AG04450 (cell line): ENCODE results near the gene MYL11. TPM values are rescaled to one million over a fixed set of nuclear protein-coding genes. Genes with fewer than 3 reads are reported as not detected.
A peak's percentile ranks its signal among the peaks of the same experiment; 100 is the strongest.

Source experiments
- CTCF ChIA-PET: fragments of 300-600, 350-600 bp; formaldehyde crosslinking; extraction: SDS; loops from one replicate; lab custom pipeline; 2022; ENCODE audit warnings: antibody characterized with exemption, inconsistent platforms; lab: Charles Lee
- POLR2A ChIA-PET: fragments of 350-600 bp; formaldehyde crosslinking; extraction: SDS; loops from one replicate; lab custom pipeline; 2021; ENCODE audit warnings: antibody characterized with exemption, inconsistent platforms; lab: Yijun Ruan, JAX
- DNase-seq: peaks from one replicate; pipeline ENCODE4 v3.0.0-alpha.2; 2011; ENCODE audit warnings: low read depth, low spot score
- H3K27ac ChIP-seq: one replicate; pipeline ENCODE4 v1.5.1; 2012; ENCODE audit warnings: low read depth, low read length, control low read depth
- H3K27me3 ChIP-seq: one replicate; pipeline ENCODE4 v1.6.0; 2012; ENCODE audit warnings: low read length; ENCODE audit not compliant: control insufficient read depth, insufficient read depth
- H3K4me3 ChIP-seq: 2 replicates; pipeline ENCODE4 v1.5.1; 2011; ENCODE audit warnings: mild to moderate bottlenecking, low read depth, low read length, control low read depth
- H3K9me3 ChIP-seq: 2 replicates; pipeline ENCODE4 v1.5.1; 2012; ENCODE audit warnings: low read length; ENCODE audit not compliant: control insufficient read depth, insufficient read depth
- polyA plus RNA-seq: library from polyadenylated mRNA; depleted of rRNA; stranded (reverse); fragments of >200 nt; gene quantifications from 2 replicates; pipeline ENCODE4 v1.2.3, GENCODE V29; 2011
- TF ChIP-seq, protein P1 (sequence below): IDR thresholded peaks from 2 replicates; pipeline ENCODE4 v1.5.1; 2011; ENCODE audit warnings: low read depth, low read length, control low read depth, inconsistent platforms

The MYL11 gene
- polyA plus RNA-seq, 1 experiment, result not detected

DNA sequence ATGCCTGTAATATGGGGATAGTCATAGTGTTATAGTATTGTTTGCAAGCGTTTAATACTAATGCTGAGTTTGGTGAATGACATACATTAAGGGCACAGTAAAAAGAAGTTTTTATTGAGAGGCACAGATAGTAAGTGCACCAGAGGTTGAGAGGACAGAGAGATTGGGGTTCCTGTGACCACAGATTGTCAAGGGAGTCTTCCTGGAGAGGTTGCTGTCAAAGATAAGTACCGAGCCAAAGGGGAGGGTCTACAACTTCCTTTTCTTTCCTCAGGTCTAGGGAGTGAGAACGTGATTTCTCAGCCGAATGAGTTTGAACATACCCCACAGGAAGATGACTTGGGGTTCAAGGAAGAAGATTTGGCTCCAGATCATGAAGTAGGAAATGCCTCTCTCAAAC lies 22.5 kb downstream of the MYL11 start:
- H3K27ac ChIP-seq, result no peak overlapping the region
- POLR2A ChIA-PET, result no interaction called here
- no peak for DNase-seq
- TF ChIP-seq, protein P1, sequence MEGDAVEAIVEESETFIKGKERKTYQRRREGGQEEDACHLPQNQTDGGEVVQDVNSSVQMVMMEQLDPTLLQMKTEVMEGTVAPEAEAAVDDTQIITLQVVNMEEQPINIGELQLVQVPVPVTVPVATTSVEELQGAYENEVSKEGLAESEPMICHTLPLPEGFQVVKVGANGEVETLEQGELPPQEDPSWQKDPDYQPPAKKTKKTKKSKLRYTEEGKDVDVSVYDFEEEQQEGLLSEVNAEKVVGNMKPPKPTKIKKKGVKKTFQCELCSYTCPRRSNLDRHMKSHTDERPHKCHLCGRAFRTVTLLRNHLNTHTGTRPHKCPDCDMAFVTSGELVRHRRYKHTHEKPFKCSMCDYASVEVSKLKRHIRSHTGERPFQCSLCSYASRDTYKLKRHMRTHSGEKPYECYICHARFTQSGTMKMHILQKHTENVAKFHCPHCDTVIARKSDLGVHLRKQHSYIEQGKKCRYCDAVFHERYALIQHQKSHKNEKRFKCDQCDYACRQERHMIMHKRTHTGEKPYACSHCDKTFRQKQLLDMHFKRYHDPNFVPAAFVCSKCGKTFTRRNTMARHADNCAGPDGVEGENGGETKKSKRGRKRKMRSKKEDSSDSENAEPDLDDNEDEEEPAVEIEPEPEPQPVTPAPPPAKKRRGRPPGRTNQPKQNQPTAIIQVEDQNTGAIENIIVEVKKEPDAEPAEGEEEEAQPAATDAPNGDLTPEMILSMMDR, result no peak
- no peaks in the 10 kb centered on the region for H3K27me3 ChIP-seq
- H3K4me3 ChIP-seq, result no peak overlapping the region
- CTCF ChIA-PET, result no interaction called here
- H3K9me3 ChIP-seq, result no peaks in the 10 kb centered on the region; the same call in 1 of the 2 replicates

DNA sequence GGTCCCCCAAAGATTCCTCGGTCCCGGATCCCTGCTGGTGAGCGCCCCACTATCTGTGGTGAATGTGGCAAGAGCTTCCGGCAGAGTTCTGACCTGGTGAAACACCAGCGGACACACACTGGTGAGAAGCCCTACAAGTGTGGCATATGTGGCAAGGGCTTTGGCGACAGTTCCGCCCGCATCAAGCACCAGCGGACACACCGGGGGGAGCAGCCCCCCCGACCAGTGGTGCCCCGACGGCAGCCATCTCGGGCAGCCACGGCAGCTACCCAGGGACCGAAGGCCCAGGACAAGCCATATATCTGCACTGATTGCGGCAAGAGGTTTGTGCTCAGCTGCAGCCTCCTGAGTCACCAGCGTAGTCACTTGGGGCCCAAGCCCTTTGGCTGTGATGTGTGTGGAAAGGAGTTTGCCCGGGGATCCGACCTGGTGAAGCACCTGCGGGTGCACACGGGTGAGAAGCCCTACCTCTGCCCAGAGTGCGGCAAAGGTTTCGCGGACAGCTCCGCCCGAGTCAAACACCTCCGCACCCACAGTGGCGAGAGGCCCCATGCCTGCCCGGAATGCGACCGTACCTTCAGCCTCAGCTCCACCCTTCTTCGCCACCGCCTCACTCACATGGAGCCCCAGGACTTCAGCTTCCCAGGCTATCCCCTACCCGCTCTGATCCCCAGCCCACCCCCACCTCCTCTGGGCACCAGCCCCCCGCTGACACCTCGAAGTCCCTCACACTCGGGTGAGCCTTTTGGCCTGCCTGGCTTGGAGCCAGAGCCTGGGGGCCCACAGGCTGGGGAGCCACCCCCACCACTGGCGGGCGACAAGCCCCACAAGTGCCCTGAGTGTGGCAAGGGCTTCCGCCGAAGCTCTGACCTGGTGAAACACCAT lies 23.4 kb downstream of the MYL11 start:
- ChIA-PET CTCF (no interaction called here), POLR2A (interaction anchor here (0.7 kb wide), 1 partner anchor 9 kb away, joined by 5 read pairs; the partner anchor contains the start of gene ZNF771)
- Histone ChIP-seq H3K4me3 (no peak overlapping the region), H3K27ac (no peak overlapping the region), H3K9me3 (no peaks in the 10 kb centered on the region; the same call in 1 of the 2 replicates), H3K27me3 (no peaks in the 10 kb centered on the region)
- TF ChIP-seq, protein P1, result no peak
- no peak for DNase-seq

DNA sequence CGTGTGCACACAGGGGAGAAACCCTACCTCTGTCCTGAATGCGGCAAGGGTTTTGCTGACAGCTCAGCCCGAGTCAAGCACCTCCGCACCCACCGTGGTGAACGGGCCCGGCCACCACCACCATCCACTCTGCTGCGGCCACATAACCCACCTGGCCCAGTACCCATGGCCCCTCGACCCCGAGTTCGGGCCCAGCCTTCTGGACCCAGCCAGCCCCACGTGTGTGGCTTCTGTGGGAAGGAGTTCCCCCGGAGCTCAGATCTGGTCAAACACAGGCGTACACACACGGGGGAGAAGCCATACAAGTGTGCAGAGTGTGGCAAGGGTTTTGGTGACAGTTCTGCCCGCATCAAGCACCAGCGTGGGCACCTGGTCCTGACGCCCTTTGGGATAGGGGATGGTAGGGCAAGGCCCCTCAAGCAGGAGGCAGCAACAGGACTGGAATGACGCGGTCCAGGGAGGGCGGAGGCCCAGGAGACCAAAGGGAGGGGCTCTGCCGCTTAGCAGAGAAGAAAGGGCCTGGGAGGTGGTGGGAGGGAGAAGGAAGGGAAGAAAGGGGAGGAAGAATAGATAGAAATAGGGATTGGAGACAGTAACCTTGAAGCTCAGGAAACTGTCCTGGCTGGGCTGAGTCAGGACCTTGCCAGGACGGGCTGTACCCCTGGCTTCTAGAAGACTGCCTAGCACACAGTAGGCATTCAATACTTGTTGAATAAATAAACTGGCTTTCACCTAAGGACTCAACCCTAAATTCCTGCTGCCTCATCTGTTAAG lies 24.2 kb downstream of the MYL11 start:
- no peaks in the 10 kb centered on the region for H3K27me3 ChIP-seq
- no peak for DNase-seq
- POLR2A ChIA-PET, result no interaction called here
- H3K9me3 ChIP-seq, result no peaks in the 10 kb centered on the region; the same call in 1 of the 2 replicates
- TF ChIP-seq, protein P1, result no peak
- H3K4me3 ChIP-seq, result no peak overlapping the region
- CTCF ChIA-PET, result interaction anchor here (0.8 kb wide), 1 partner anchor 11 kb away, joined by 4 read pairs; no protein-coding TSS in a partner anchor
- no peak overlapping the region for H3K27ac ChIP-seq

DNA sequence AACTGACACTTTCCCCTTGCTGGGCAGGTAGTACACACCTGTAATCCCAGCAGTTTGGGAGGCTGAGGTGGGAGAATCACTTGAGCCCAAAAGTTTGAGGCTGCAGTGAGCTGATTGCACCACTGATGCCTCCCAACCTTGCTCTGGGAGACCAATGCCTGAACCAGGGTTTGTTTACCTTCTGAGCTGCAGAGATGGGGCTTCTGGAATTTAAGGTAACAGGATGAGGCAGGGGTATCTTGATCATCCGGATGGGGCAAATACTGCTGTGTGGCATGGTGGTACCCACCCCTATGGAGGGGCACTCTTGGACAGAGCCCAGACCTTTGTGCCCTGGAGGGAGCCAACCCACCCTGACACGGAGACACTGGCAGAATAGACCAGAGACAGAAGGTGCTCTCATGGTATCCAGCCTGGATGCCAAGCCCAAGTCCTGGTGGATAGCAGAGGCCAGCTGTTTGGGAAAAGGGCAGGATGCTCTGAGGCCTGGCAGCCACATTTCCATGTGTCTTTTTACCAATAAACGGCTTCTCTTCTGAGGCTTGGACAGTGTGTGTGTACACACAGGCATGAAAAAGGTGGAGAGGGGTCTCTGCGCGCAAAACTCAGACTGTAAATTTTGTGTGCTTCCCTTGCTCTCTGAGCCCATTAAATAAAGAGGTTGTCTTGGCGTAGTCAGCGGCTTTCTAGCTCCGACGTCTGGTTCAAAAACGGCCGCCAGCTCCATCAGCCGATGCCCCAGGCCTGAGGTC lies 25.0 kb downstream of the MYL11 start:
- ChIA-PET CTCF (interaction anchor here (0.8 kb wide), 1 partner anchor 10 kb away, joined by 4 read pairs; no protein-coding TSS in a partner anchor), POLR2A (no interaction called here)
- DNase-seq, result no peak
- TF ChIP-seq, protein P1, result no peak
- no peaks in the 10 kb centered on the region; the same call in 1 of the 2 replicates for H3K9me3 ChIP-seq
- peak overlapping the region; percentile 67 for H3K4me3 ChIP-seq
- H3K27me3 ChIP-seq, result no peaks in the 10 kb centered on the region
- H3K27ac ChIP-seq, result peak overlapping the region; percentile 90
